NT2/D1 (cell line): ENCODE data around the gene OGFOD2.

Experiments
- DNase-seq: peaks from one replicate; pipeline ENCODE4 v3.0.0-alpha.2; 2011; ENCODE audit warnings: low read depth, low spot score
- H3K27me3 ChIP-seq: 2 replicates; pipeline ENCODE4 v1.6.0; 2011; ENCODE audit warnings: mild to moderate bottlenecking; ENCODE audit not compliant: insufficient read length, insufficient read depth
- H3K36me3 ChIP-seq: 2 replicates; pipeline ENCODE4 v1.6.1; 2011; ENCODE audit warnings: mild to moderate bottlenecking, low read length, mixed read lengths; ENCODE audit not compliant: insufficient read depth, insufficient read length
- H3K4me1 ChIP-seq: 2 replicates; pipeline ENCODE4 v1.5.1; 2011; ENCODE audit not compliant: insufficient read depth, insufficient read length
- H3K4me3 ChIP-seq: 2 replicates; pipeline ENCODE4 v1.5.1; 2011; ENCODE audit warnings: low read depth; ENCODE audit not compliant: insufficient read length
- H3K9ac ChIP-seq: 2 replicates; pipeline ENCODE4 v1.6.0; 2011; ENCODE audit warnings: low read depth; ENCODE audit not compliant: insufficient read length
- H3K9me3 ChIP-seq: 2 replicates; pipeline ENCODE4 v1.5.1; 2011; ENCODE audit warnings: mild to moderate bottlenecking, low read length; ENCODE audit not compliant: insufficient read depth
- SUZ12 ChIP-seq: IDR thresholded peaks from 2 replicates; pipeline ENCODE4 v1.6.1; 2011; ENCODE audit not compliant: insufficient read length, insufficient read depth; ENCODE audit errors: extremely low read depth
- YY1 ChIP-seq: IDR thresholded peaks from 2 replicates; pipeline ENCODE4 v1.6.1; 2011; ENCODE audit not compliant: insufficient read length, insufficient read depth
- ZNF274 ChIP-seq: IDR thresholded peaks from 2 replicates; pipeline ENCODE4 v1.6.1; 2011; ENCODE audit warnings: mild to moderate bottlenecking, low read depth, low read length

Gene OGFOD2

DNA sequence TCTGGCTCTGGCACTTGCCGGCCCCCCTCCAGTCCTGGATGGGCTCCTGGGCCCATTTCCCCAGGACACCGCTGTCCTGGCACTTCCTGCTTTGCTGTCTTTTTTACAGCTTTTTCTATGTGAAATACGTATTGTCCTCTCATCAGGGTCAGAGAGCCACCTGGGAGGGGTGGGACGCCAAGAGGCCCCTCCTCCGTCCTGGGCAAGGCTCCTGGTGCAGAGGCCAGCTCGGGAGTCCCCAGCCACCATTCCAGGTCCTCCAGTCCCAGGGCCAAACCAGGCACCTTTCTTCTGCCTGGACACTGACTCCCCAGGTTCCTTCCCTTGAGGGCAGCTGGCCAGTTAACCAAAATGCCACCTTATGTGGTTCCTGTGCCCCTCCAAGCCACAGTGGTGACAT lies 28.2 kb downstream of the OGFOD2 start:
- no peak overlapping the region for H3K9ac ChIP-seq
- H3K4me1 ChIP-seq, result peaks cover 6% of the 10 kb centered on the region
- H3K27me3 ChIP-seq, result no peaks in the 10 kb centered on the region
- DNase-seq, result no peak
- H3K9me3 ChIP-seq, result no peaks in the 10 kb centered on the region
- TF ChIP-seq YY1, result no peak
- TF ChIP-seq SUZ12, result no peak
- TF ChIP-seq ZNF274, result no peak
- H3K4me3 ChIP-seq, result no peak overlapping the region
- H3K36me3 ChIP-seq, result peaks cover 52% of the 10 kb centered on the region

DNA sequence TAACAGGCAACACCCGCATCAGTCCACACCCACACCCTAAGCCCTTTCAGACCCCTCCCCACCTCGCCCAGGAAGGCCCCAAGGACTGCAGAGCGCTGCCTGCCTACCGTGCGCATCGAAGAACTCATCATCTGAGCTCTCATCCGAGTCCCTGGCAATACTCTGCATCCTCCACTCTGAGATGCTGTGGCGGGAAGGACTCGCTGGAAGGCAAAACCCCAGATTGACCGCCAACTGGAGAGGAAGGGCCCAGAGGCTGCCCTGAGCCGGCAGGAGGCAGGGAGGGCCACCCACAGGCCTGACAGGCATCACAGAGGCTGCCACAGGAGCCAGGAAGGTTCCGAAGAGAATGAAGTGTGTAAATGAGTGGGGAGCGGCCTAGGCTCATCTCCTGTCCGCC lies 29.2 kb downstream of the OGFOD2 start:
- DNase-seq, result no peak
- Histone ChIP-seq H3K9ac (no peak overlapping the region), H3K4me3 (no peak overlapping the region), H3K9me3 (no peaks in the 10 kb centered on the region), H3K36me3 (peaks cover 58% of the 10 kb centered on the region), H3K4me1 (peaks cover 6% of the 10 kb centered on the region), H3K27me3 (no peaks in the 10 kb centered on the region)
- no peak for TF ChIP-seq SUZ12
- TF ChIP-seq YY1, result no peak
- no peak for TF ChIP-seq ZNF274

DNA sequence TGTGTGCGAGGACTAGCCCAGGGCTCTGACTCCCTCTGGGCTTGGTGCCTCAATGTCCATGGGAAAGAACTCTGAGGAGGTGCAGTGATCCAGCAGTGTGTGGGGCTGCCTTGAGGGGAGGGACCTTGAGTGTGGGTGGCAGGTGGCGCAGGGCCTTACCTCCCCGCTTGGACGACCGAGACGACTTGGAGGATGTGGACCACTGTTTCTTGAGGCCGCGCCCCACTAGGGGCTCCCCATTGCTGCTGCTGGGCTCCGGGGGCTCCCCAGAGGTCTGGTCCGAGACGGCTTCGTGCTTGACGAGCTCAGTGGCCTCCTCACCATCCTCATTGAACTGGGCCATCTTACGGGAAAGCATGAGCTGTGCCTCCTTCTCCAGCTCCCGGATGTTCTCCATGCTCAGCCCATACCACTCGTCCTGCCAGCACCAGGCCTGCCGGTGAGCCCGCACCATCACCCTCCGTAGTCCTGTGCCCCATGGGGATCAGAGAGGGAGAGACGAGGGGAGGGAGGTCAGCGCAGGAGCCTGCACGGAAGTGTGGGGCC lies 30.1 kb downstream of the OGFOD2 start:
- no peak for DNase-seq
- peaks cover 5% of the 10 kb centered on the region for H3K4me1 ChIP-seq
- H3K4me3 ChIP-seq, result no peak overlapping the region
- H3K9ac ChIP-seq, result no peak overlapping the region
- H3K36me3 ChIP-seq, result peaks cover 58% of the 10 kb centered on the region
- no peaks in the 10 kb centered on the region for H3K27me3 ChIP-seq
- H3K9me3 ChIP-seq, result no peaks in the 10 kb centered on the region
- TF ChIP-seq ZNF274 (no peak), SUZ12 (no peak), YY1 (no peak)

DNA sequence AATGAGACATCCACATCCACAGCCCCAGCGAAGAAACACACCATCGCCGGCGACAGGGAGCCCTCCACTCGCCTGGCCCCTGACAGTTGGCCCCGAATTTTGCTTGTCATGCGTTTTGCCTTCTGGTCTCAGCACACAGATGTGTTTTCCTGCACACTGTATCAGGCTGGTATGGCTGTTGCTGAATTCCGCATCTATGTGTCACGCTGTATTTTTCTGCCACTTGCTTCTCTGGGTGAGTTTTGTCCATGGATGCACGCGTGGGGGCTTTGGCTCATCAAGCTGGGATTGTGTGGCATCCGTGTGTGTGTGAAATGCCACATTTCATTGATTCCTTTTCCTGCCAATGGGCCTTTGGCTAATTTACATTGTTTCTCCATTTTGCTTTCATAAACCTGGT lies 31.9 kb downstream of the OGFOD2 start:
- DNase-seq, result no peak
- Histone ChIP-seq H3K4me3 (no peak overlapping the region), H3K9ac (no peak overlapping the region), H3K36me3 (peaks cover 59% of the 10 kb centered on the region), H3K4me1 (peaks cover 7% of the 10 kb centered on the region), H3K9me3 (no peaks in the 10 kb centered on the region), H3K27me3 (no peaks in the 10 kb centered on the region)
- no peak for TF ChIP-seq SUZ12
- TF ChIP-seq YY1, result no peak
- no peak for TF ChIP-seq ZNF274

DNA sequence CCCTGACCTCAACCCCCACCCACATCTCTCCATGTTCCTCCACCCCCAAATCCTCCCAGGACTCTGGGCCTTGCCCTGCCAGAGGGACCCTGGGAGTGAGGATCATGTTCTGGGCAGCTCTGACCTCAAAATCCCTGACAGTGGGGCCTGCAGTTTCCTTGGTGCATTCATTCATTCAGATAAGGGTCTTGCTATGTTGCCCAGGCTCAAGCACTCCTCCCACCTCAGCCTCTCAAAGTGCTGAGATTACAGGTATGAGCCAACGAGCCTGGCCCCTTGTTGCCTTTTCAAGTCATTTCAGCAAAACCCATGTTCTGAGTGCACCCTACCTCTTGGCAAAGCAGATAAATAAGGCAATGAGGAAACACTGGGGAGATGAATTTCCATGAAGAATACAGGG lies 35.1 kb downstream of the OGFOD2 start:
- Histone ChIP-seq H3K27me3 (no peaks in the 10 kb centered on the region), H3K4me3 (no peak overlapping the region), H3K36me3 (peaks cover 55% of the 10 kb centered on the region), H3K9me3 (no peaks in the 10 kb centered on the region), H3K4me1 (peaks cover 5% of the 10 kb centered on the region), H3K9ac (no peak overlapping the region)
- no peak for TF ChIP-seq SUZ12
- no peak for TF ChIP-seq ZNF274
- no peak for TF ChIP-seq YY1
- DNase-seq, result no peak

DNA sequence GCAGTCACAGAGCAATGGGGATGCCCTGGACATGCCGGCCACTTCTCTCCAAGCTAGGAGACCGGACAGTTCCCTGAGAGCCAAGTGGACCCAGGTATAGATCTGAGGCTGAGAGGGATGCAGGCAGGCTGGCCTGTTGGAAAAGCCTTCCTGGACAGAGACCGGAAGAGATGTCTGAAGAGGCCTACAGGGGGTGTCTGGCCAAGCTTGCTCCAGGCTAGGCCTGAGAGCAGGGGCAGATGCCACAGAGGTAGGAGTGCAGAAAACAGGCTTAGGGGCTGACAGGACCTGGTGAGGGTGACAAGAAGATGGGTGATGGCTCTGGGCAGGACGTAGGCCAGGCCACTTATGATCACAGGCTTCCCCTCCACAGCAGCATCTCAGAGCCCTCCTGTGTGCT lies 35.6 kb downstream of the OGFOD2 start:
- Histone ChIP-seq H3K27me3 (no peaks in the 10 kb centered on the region), H3K9me3 (no peaks in the 10 kb centered on the region), H3K9ac (no peak overlapping the region), H3K36me3 (peaks cover 51% of the 10 kb centered on the region), H3K4me1 (peaks cover 5% of the 10 kb centered on the region), H3K4me3 (no peak overlapping the region)
- DNase-seq, result no peak
- TF ChIP-seq ZNF274 (no peak), YY1 (no peak), SUZ12 (no peak)

DNA sequence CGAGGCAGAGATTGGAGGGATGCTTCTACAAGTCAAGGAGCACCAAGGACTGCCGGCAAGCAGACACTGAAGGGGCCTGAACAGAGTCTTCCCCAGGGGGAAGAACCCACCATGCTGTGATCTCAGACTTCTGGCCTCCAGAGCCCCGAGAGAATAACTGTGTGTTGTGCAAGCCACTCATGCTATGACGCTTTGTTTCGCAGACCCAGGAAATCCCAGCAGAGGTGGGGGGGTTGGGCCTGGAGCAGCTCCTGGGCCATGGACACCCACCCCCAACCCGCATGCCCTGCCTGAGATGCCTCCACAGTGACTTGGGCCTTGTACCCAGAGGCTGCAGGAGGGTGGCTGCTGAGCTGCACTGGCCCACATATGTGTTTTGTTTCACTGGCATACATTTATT lies 36.7 kb downstream of the OGFOD2 start:
- Histone ChIP-seq H3K9me3 (no peaks in the 10 kb centered on the region), H3K4me3 (no peak overlapping the region), H3K4me1 (peaks cover 5% of the 10 kb centered on the region), H3K27me3 (no peaks in the 10 kb centered on the region), H3K36me3 (peaks cover 51% of the 10 kb centered on the region), H3K9ac (no peak overlapping the region)
- TF ChIP-seq YY1, result no peak
- TF ChIP-seq ZNF274, result no peak
- TF ChIP-seq SUZ12, result no peak
- no peak for DNase-seq
